Breast epithelium (tissue), 3 donors: ENCODE measurements around the gene SPX.

Source experiments
- CTCF ChIP-seq, 3 donors: fragments of 450-650 bp; IDR thresholded peaks; one replicate each; pipeline ENCODE4 v1.5.1; 2016 to 2017; ENCODE audit warnings: antibody characterized with exemption in 3 of 3, mild to moderate bottlenecking in 3 of 3, moderate library complexity in 3 of 3
- POLR2A ChIP-seq: fragments of 450-650 bp; IDR thresholded peaks from one replicate; pipeline ENCODE4 v1.6.1; 2016; ENCODE audit warnings: antibody characterized with exemption, mild to moderate bottlenecking, moderate library complexity
- POLR2AphosphoS5 ChIP-seq, 3 donors: sonication (generic); formaldehyde crosslinking; IDR thresholded peaks; one replicate each; pipeline ENCODE4 v1.6.1; 2017; ENCODE audit warnings: antibody characterized with exemption in 3 of 3

- TF ChIP-seq CTCF (IDR thresholded peaks at IDR 0.05) (no peak), POLR2AphosphoS5 (IDR thresholded peaks at IDR 0.05) (no peak), POLR2A (no peak)
Measured at GRCh38 chr12:21576431-21576830, 50.3 kb downstream of the SPX start.
